Kidney (tissue), 14 donors: ENCODE results near the gene YBEY. TPM values are rescaled to one million over a fixed set of nuclear protein-coding genes. Genes with fewer than 3 reads are reported as not detected.

Experiments
- DNase-seq, 5 donors: peaks; one replicate each; pipeline ENCODE4 v3.0.0-alpha.2; 2013 to 2020
- FAIRE-seq: peaks from 2 replicates; lab custom pipeline; 2012; peaks lifted over from hg19 to GRCh38; lab: Jason Lieb, UNC
- H3K27ac ChIP-seq, 2 donors: one replicate each; pipeline ENCODE4 v1.7.0; 2013; ENCODE audit warnings: low read depth in 2 of 2, low read length in 2 of 2, inconsistent platforms in 1 of 2
- H3K27me3 ChIP-seq: one replicate; pipeline ENCODE4 v1.7.1; 2013; ENCODE audit warnings: low read length, inconsistent platforms; ENCODE audit not compliant: control insufficient read depth, insufficient read depth
- H3K36me3 ChIP-seq, 3 donors: one replicate each; pipeline versions ENCODE4 v1.7.0 to v1.7.1; 2013; ENCODE audit warnings: low read length in 3 of 3, control low read depth in 1 of 3, inconsistent platforms in 1 of 3; ENCODE audit not compliant: insufficient read depth in 3 of 3, control insufficient read depth in 2 of 3
- H3K4me1 ChIP-seq, 3 donors: one replicate each; pipeline versions ENCODE4 v1.7.0 to v1.7.1; 2013; ENCODE audit warnings: low read length in 3 of 3, inconsistent platforms in 1 of 3, low read depth in 1 of 3; ENCODE audit not compliant: control insufficient read depth in 2 of 3, insufficient read depth in 2 of 3
- H3K4me3 ChIP-seq, 3 donors: one replicate each; pipeline versions ENCODE4 v1.7.0 to v1.8.1; 2013; ENCODE audit warnings: low read length in 3 of 3, control low read depth in 1 of 3, inconsistent platforms in 1 of 3
- H3K9ac ChIP-seq, 3 donors: one replicate each; pipeline versions ENCODE4 v1.7.0 to v1.7.1; 2013; ENCODE audit warnings: low read length in 3 of 3, control low read depth in 1 of 3, inconsistent platforms in 1 of 3
- H3K9me3 ChIP-seq, 3 donors: one replicate each; pipeline versions ENCODE4 v1.7.0 to v1.7.1; 2013; ENCODE audit warnings: low read length in 3 of 3, control low read depth in 1 of 3, inconsistent platforms in 1 of 3; ENCODE audit not compliant: control insufficient read depth in 2 of 3, insufficient read depth in 1 of 3
- CTCF ChIP-seq: IDR thresholded peaks from 3 replicates; pipeline ENCODE4 v1.5.1; 2012; ENCODE audit warnings: mild to moderate bottlenecking, moderate library complexity, borderline replicate concordance; ENCODE audit not compliant: insufficient read depth; ENCODE audit errors: extremely low read depth
- intact Hi-C: fragments of 100-400 bp; cut with DNase I; formaldehyde crosslinking; loops from one replicate; pipeline ENCODE4 v1.11.1; 2022
- polyA plus RNA-seq: library from polyadenylated mRNA; stranded (reverse); fragments of 350-450 nt; fragmentation: Illumina TruSeq; extraction: RNeasy Lipid Tissue Mini Kit (QIAGEN cat#74804); gene quantifications from one replicate; pipeline ENCODE4 v1.2.3, GENCODE V29; 2014; ENCODE audit warnings: low read depth, low replicate concordance; ENCODE audit not compliant: insufficient read depth
- total RNA-seq: library from RNA; stranded (reverse); fragmentation: NEBNext Ultra II Directional; extraction: Animal tissue kit (Norgen Biotek cat#: 25700); gene quantifications from one replicate; pipeline ENCODE4 v1.2.1, GENCODE V29; 2021
- donor health status: control.
- donor health status: control.
- donor health status: control.
- donor health status: control.
- donor health status: control.
- donor health status: DM: yes; HTN: yes; CAD: no.
- donor health status: Normal renal cell carcinoma (clear cell type).

YBEY gene
- total and polyA plus RNA-seq, 2 donors from 2014 or later, result 17.5 to 29.6 TPM

DNA sequence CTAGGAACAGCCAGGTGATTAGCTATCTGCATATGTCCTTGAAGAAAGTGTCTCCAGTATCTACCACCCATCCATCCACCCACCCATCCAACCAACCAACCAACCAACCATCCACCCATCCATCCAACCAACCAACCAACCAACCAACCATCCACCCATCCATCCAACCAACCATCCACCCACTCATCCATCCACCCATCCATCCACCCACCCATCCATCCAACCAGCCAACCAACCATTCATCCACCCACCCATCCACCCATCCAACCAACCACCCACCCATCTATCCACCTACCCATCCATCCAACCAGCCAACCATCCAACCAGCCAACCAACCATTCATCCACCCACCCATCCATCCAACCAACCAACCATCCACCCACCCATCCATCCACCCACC, 25.4 kb downstream of the YBEY start:
- TF ChIP-seq CTCF, result no peak
- Histone ChIP-seq H3K9ac (no peak overlapping the region), H3K27ac (no peak overlapping the region), H3K27me3 (no peaks in the 10 kb centered on the region), H3K36me3 (no peaks in the 10 kb centered on the region), H3K4me1 (no peaks in the 10 kb centered on the region), H3K4me3 (no peak overlapping the region), H3K9me3 (no peaks in the 10 kb centered on the region)
- DNase-seq, result no peak
- no peak for FAIRE-seq
- intact Hi-C loops, result no loop called here

- no peak for TF ChIP-seq CTCF
- no peaks in the 10 kb centered on the region for H3K4me1 ChIP-seq
- no peak overlapping the region for H3K9ac ChIP-seq
- FAIRE-seq, result no peak
- no peak for DNase-seq
- H3K27ac ChIP-seq, result no peak overlapping the region
- H3K4me3 ChIP-seq, result no peak overlapping the region
- H3K9me3 ChIP-seq, result no peaks in the 10 kb centered on the region
- intact Hi-C loops, result no loop called here
- no peaks in the 10 kb centered on the region for H3K27me3 ChIP-seq
- H3K36me3 ChIP-seq, result no peaks in the 10 kb centered on the region
Observed at GRCh38 chr21:46312949-46313348, 26.8 kb downstream of the YBEY start.

DNA sequence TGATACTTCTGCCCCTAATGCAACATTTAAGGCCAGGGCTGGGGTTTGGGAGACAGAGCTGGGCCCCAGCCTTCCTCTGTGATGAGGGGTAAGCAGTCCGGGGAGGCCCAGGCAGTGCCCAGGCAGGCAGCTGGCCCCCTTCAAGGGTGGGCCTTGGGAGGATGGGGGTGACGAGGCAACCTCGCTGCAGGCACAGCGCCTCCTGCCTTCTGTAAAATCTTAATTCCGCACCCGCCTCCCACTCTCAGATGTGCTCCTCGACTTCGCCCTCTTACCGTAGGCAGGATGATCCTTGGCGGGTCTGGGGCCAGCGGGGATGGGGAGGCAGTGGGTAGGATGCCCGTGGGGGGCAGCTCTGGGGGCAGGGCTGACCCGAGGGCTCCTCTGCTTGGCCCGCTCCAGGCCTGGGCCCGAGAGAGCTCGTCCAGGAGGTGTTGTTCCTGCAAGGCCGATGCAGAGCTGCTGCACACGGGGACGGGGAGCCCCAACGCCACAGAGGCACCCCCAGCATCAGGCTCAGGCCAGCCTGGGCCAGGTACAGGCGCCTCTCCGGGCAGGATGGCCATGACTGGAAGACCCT, 28.4 kb downstream of the YBEY start:
- Histone ChIP-seq H3K36me3 (no peaks in the 10 kb centered on the region), H3K9ac (no peak overlapping the region), H3K9me3 (no peaks in the 10 kb centered on the region), H3K27ac (no peak overlapping the region), H3K27me3 (no peaks in the 10 kb centered on the region), H3K4me3 (no peak overlapping the region), H3K4me1 (no peaks in the 10 kb centered on the region)
- TF ChIP-seq CTCF, result no peak
- intact Hi-C loops, result no loop called here
- FAIRE-seq, result no peak
- no peak for DNase-seq
